Measurements from ENCODE around the gene ARHGAP9. TPM values are rescaled to one million over a fixed set of nuclear protein-coding genes. Genes with fewer than 3 reads are reported as not detected.
A peak's percentile ranks its signal among the peaks of the same experiment; 100 is the strongest.
"Not testable (repeated sequence)": the region's sequence is repeated elsewhere in the genome, so short reads cannot be mapped to it uniquely, and the experiment has no call there.

Gene ARHGAP9
- total RNA-seq, 1 donor from 2014 or later: 102 TPM

DNA sequence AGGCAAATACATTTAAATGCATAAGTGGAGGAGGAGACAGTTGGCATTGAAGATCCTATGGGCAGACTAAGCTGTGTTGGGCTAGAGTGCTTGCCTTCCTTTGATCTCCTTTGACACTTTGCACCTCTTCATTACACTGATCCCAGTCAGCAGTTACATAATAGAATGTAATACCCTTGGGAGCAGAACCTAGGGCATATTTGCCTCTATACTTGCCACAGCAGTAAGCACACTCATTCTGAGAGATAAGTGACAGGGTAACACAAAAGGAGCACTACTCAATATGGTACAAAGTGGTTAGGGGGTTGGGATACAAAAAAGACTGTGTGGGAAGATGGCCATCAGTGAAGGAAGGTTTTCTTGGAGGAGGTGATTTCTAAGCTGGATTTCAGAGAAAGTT lies 17.2 kb upstream of the ARHGAP9 start:
- no peak overlapping the region for H3K4me3 Mint-ChIP-seq
- H3K9me3 Mint-ChIP-seq: no peaks in the 10 kb centered on the region
- no peak for DNase-seq (ENCODE audit: low spot score)
- peak overlapping the region; percentile 10 for H3K27ac Mint-ChIP-seq
- intact Hi-C loops (cut with micrococcal nuclease): no loop called here
- peaks cover 51% of the 10 kb centered on the region for H3K36me3 Mint-ChIP-seq (ENCODE audit: low read depth)
- peaks cover 8% of the 10 kb centered on the region for H3K4me1 Mint-ChIP-seq (ENCODE audit: low read depth)
- H3K27me3 Mint-ChIP-seq (ENCODE audit: insufficient read depth): no peaks in the 10 kb centered on the region

DNA sequence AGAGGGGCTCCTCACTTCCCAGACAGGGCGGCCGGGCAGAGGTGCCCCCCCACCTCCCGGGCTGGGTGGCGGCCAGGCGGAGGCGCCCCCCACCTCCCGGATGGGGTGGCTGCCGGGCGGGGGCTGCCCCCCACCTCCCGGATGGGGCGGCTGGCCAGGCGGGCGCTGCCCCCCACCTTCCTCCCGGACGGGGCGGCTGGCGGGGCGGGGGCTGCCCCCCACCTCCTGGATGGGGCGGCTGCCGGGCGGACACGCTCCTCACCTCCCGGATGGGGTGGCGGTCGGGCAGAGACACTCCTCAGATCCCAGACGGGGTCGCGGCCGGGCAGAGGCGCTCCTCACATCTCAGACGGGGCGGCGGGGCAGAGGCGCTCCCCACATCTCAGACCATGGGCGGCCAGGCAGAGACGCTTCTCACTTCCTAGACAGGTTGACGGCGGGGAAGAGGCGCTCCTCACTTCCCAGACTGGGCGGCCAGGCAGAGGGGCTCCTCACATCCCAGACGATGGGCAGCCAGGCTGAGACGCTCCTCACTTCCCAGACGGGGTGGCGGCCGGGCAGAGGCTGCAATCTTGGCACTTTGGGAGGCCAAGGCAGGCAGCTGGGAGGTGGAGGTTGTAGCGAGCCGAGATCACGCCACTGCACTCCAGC lies 15.5 kb upstream of the ARHGAP9 start:
- H3K4me3 Mint-ChIP-seq; intact Hi-C loops (cut with micrococcal nuclease); H3K27me3 Mint-ChIP-seq (ENCODE audit: insufficient read depth); H3K27ac Mint-ChIP-seq; H3K9me3 Mint-ChIP-seq; DNase-seq (ENCODE audit: low spot score): not testable (repeated sequence)
- peaks cover 16% of the 10 kb centered on the region for H3K4me1 Mint-ChIP-seq (ENCODE audit: low read depth)
- peaks cover 54% of the 10 kb centered on the region for H3K36me3 Mint-ChIP-seq (ENCODE audit: low read depth)

DNA sequence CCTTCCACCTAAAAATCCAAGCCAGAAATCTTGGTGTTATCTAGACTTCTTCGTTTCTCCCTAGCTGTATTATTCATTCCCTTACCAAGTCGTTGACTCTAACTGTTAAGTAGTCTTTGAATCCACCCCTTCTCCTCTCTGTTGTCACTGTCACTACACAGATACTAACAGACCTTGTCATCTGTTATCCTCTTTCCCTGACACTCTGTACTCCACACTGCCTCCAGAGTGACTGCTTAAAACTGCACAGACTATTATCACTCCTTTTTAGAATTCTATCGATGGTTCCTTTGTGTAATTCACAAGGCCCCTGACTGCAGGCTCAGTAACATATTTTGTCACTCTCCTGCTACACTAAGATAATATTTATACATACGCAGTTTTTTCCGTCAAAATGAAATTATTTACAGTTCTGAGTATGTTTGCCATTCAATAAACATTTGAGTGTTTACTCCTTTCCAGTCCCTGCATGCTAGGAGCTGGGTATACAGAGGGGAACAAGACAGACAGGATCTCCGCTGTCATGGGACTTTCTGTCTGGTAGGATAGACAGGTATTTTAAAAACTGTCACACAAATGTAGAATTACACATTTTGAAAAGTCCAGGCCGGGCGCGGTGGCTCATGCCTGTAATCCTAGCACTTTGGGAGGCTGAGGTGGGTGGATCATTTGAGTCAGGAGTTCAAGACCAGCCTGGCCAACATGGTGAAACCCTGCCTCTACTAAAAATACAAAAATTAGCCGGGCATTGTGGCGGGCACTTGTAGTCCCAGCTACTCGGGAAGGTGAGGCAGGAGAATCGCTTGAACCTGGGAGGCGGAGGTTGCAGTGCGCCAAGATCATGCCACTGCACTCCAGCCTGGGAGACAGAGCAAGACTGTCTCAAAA lies 12.0 kb upstream of the ARHGAP9 start:
- peak overlapping the region; percentile 73 for H3K27ac Mint-ChIP-seq
- no peaks in the 10 kb centered on the region for H3K9me3 Mint-ChIP-seq
- intact Hi-C loops (cut with micrococcal nuclease): no loop called here
- no peaks in the 10 kb centered on the region for H3K27me3 Mint-ChIP-seq (ENCODE audit: insufficient read depth)
- H3K4me3 Mint-ChIP-seq: peak overlapping the region; percentile 47
- H3K36me3 Mint-ChIP-seq (ENCODE audit: low read depth): peaks cover 43% of the 10 kb centered on the region
- peaks cover 33% of the 10 kb centered on the region for H3K4me1 Mint-ChIP-seq (ENCODE audit: low read depth)
- DNase-seq (ENCODE audit: low spot score): no peak

DNA sequence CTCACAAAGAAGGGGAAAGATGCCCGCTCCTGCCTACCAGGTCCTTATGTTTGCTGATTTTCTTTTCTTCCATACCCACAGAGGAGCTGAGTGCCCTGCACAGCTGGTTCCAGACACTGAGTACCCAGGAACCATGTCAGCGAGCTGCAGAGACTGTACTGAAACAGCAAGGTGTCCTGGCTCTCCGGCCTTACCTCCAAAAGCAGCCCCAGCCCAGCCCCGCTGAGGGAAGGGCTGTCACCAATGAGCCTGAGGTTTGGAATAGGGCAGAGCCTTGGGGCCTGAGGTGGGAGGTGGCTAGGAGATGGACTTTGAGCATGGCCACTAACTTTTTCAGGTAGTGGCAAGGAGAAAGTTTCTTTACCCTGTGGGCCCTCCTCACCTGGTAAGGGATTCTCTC lies 10.5 kb upstream of the ARHGAP9 start:
- intact Hi-C loops (cut with micrococcal nuclease): no loop called here
- no peak for DNase-seq (ENCODE audit: low spot score)
- H3K36me3 Mint-ChIP-seq (ENCODE audit: low read depth): peaks cover 40% of the 10 kb centered on the region
- H3K27me3 Mint-ChIP-seq (ENCODE audit: insufficient read depth): no peaks in the 10 kb centered on the region
- peaks cover 33% of the 10 kb centered on the region for H3K4me1 Mint-ChIP-seq (ENCODE audit: low read depth)
- H3K4me3 Mint-ChIP-seq: no peak overlapping the region
- no peaks in the 10 kb centered on the region for H3K9me3 Mint-ChIP-seq
- peak overlapping the region; percentile 45 for H3K27ac Mint-ChIP-seq

DNA sequence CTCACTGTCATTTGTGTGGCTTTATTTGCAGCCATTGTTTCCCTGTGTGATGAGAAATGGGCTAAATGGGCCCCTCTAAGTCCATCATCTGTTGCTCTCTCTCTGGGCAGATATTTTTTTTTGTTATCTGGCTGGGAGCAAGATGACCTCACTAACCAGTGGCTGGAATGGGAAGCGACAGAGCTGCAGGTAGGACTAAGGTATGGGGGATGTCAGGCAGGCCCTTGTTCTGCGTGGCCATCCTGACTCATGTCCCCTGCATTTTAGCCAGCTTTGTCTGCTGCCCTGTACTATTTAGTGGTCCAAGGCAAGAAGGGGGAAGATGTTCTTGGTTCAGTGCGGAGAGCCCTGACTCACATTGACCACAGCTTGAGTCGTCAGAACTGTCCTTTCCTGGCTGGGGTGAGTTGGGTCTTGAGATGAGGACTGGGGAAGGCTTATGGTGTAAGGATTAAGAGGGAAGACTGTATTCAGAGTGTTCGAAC lies 9.5 kb upstream of the ARHGAP9 start:
- Mint-ChIP-seq H3K4me3 (peak overlapping the region; percentile 97), H3K9me3 (no peaks in the 10 kb centered on the region), H3K4me1 (ENCODE audit: low read depth) (peaks cover 33% of the 10 kb centered on the region), H3K27ac (peak overlapping the region; percentile 96), H3K36me3 (ENCODE audit: low read depth) (peaks cover 39% of the 10 kb centered on the region), H3K27me3 (ENCODE audit: insufficient read depth) (no peaks in the 10 kb centered on the region)
- no peak for DNase-seq (ENCODE audit: low spot score)
- intact Hi-C loops (cut with micrococcal nuclease): loop anchor here (2.0 kb wide), 1 partner anchor 58 kb away; the partner anchor contains the start of gene R3HDM2

DNA sequence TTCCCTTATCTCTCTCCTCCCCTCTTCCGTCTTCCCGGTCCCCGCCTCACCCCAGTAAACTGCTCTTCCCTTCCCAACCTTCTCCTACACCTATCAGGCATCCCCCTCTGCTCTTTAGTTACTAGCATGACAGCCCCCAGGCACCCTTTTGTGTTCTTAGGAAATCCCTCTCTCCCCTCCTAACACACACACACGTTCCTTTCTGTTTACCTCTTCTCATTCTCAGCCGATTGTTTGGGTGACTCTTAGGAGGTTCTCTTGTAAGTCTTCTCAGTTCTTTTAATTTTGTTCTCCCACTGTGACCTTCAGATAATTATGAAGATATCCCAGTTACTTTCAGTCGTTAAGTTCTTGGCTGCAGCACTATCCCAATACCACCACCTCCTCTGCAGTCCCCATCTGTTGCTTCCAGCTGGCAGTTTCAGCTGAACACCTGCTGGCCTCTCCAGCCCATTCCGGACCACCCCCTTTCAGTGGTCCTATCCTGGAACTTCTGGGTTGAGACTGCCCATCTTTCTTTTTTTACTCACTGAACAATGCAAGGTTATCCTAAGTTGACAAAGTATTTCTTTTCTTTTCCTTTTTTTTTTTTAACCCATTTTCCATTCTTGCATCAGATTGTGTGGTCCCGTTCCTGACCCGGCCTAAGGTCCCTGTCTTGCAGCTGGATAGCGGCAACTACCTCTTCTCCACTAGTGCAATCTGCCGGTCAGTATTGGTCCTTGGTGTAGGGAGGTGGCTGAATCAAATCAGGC lies 8.9 kb upstream of the ARHGAP9 start:
- intact Hi-C loops (cut with micrococcal nuclease): loop anchor here (1.0 to 2.0 kb wide), 2 partner anchors 32 to 58 kb away; partner anchors contain the start of genes DDIT3 and R3HDM2
- H3K4me1 Mint-ChIP-seq (ENCODE audit: low read depth): peaks cover 33% of the 10 kb centered on the region
- DNase-seq (ENCODE audit: low spot score): no peak
- peak overlapping the region; percentile 96 for H3K27ac Mint-ChIP-seq
- H3K36me3 Mint-ChIP-seq (ENCODE audit: low read depth): peaks cover 39% of the 10 kb centered on the region
- no peaks in the 10 kb centered on the region for H3K27me3 Mint-ChIP-seq (ENCODE audit: insufficient read depth)
- H3K4me3 Mint-ChIP-seq: peak overlapping the region; percentile 97
- no peaks in the 10 kb centered on the region for H3K9me3 Mint-ChIP-seq

DNA sequence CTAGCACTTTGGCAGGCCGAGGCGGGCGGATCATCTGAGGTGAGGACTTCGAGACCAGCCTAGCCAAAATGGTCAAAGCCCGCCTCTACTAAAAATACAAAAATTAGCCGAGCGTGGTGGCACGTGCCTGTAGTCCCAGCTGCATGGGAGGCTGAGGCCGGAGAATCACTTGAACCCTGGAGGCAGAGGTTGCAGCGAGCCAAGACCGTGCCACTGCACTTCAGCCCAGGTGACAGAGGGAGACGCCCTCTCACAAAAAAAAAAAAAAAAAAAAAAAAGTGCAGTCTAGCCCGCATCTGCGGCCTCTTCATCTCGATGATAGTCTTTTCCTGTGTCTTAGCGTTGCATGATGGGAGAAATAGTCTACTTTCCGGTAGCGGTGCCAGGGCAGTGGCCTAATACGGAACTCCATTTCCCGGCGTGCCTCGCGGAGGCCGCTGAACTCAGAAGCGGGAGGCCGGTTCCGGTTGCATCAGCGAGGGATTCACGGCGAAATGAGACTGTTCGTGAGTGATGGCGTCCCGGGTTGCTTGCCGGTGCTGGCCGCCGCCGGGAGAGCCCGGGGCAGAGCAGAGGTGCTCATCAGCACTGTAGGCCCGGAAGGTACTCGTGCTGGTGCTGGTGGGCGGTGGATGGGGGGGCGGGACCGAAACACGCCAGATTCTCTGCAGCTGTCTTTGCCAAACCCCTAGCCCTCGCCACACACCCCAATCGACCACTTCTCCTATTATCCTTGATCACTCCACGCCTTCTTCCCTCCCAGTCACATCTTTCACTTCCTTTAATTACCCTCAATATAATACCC lies 8.1 kb upstream of the ARHGAP9 start, which contains the start of gene MARS1:
MARS1 (plus strand) TSS at position 472 of the 805 bp plus-strand sequence; CDS start at position 495, 23 bp downstream.
- Mint-ChIP-seq H3K4me3 (peak within 1 kb of the TSS; percentile 97), H3K4me1 (ENCODE audit: low read depth) (peaks cover 33% of the 10 kb centered on the region), H3K9me3 (no peaks in the 10 kb centered on the region), H3K27me3 (ENCODE audit: insufficient read depth) (no peaks in the 10 kb centered on the region), H3K36me3 (ENCODE audit: low read depth) (peaks cover 36% of the 10 kb centered on the region), H3K27ac (peak within 1 kb of the TSS; percentile 96)
- peak; percentile 91 for DNase-seq (ENCODE audit: low spot score)
- intact Hi-C loops (cut with micrococcal nuclease): loop anchor here (1.0 to 2.0 kb wide), 5 partner anchors 9 to 60 kb away; partner anchors contain the start of genes DCTN2, DDIT3, GLI1 and R3HDM2

DNA sequence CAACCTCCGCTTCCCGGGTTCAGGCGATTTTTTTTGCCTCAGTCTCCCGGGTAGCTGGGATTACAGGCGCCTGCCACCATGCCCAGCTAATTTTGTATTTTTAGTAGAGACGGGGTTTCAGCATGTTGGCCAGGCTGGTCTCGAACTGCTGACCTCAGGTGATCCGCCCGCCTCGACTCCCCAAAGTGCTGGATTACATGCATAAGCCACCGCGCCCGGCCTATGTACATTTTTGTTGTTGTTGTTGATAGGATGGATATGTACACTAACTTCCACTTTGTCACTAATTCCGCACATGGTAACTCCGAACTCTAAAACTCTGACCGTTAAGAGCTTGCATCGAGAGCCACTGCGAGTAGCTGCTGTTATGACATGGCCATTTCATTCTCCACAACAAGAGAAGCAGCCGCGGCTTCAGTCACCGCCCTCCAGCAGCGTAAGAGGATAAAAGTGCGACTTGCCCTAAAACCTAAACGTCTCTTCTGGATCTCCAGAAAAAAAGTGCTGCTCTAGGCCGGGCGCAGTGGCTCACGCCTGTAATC lies 7.5 kb upstream of the ARHGAP9 start:
- Mint-ChIP-seq H3K9me3 (no peaks in the 10 kb centered on the region), H3K4me1 (ENCODE audit: low read depth) (peaks cover 33% of the 10 kb centered on the region), H3K27ac (no peak overlapping the region), H3K4me3 (peak overlapping the region; percentile 97), H3K27me3 (ENCODE audit: insufficient read depth) (no peaks in the 10 kb centered on the region), H3K36me3 (ENCODE audit: low read depth) (peaks cover 31% of the 10 kb centered on the region)
- no peak for DNase-seq (ENCODE audit: low spot score)
- intact Hi-C loops (cut with micrococcal nuclease): loop anchor here (1.0 kb wide), 3 partner anchors 9 to 60 kb away; partner anchors contain the start of genes DCTN2 and GLI1

DNA sequence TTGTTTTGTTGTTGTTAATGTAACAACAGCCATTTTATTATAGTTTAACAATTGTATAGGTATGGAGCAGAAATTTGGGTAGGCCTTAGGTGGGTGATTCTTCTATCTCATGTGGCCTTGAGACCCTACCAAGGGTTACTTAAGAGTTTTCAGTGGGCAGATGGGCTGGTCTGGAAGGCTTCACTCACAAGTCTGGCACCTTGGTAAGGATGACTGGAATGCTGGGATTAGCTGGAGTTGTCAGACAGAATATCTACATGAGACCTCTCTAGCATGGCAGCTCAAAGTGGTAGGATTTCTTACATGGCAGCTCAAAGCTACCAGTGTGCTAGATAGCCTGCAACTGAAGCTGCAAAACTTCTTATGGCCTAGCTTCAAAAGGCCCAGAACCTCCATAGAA lies 6.0 kb upstream of the ARHGAP9 start:
- Mint-ChIP-seq H3K27me3 (ENCODE audit: insufficient read depth) (no peaks in the 10 kb centered on the region), H3K9me3 (no peaks in the 10 kb centered on the region), H3K4me3 (no peak overlapping the region), H3K4me1 (ENCODE audit: low read depth) (peaks cover 32% of the 10 kb centered on the region), H3K27ac (no peak overlapping the region), H3K36me3 (ENCODE audit: low read depth) (peaks cover 22% of the 10 kb centered on the region)
- intact Hi-C loops (cut with micrococcal nuclease): no loop called here
- no peak for DNase-seq (ENCODE audit: low spot score)

DNA sequence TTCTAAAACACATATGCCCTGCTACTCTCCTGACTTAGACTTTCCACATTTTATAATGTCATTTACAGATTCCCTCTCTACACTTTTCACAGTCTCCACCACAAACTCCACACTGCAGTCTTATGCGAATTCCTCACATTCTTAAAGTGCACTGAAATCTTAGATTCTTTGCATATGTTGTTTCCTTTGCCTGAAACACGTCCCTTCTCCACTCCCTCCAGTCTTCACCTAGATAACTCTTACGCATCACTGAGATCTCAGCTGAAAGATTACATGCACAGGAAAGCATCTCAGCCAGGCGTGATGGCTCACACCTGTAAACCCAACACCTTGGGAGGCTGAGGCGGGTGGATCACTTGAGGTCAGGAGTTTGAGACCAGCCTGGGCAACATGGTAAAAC lies 3.8 kb upstream of the ARHGAP9 start:
- H3K9me3 Mint-ChIP-seq: no peaks in the 10 kb centered on the region
- intact Hi-C loops (cut with micrococcal nuclease): no loop called here
- DNase-seq (ENCODE audit: low spot score): no peak
- peaks cover 13% of the 10 kb centered on the region for H3K36me3 Mint-ChIP-seq (ENCODE audit: low read depth)
- no peak overlapping the region for H3K4me3 Mint-ChIP-seq
- H3K4me1 Mint-ChIP-seq (ENCODE audit: low read depth): peaks cover 37% of the 10 kb centered on the region
- H3K27ac Mint-ChIP-seq: peak overlapping the region; percentile 3
- H3K27me3 Mint-ChIP-seq (ENCODE audit: insufficient read depth): no peaks in the 10 kb centered on the region

DNA sequence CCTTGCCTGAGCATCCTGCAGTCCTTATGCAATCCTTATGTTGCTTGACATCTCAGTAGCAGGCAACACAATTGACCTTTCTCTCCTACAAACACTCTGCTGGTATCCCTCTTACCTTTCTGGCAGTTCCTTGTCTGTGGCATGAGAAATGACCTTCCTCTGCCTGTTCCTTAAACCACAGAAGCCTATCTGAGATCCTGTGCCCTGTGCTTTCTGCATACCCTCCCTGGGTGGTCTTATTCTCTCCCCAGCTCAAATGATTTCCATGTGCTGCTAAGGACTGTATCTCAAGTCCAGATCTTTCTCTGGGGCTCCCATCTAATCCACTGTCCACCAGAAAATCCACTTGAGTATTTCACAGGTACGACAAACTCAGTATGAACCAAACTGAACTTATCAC lies 2.0 kb upstream of the ARHGAP9 start:
- no peaks in the 10 kb centered on the region for H3K27me3 Mint-ChIP-seq (ENCODE audit: insufficient read depth)
- H3K9me3 Mint-ChIP-seq: no peaks in the 10 kb centered on the region
- no peak overlapping the region for H3K4me3 Mint-ChIP-seq
- peaks cover 14% of the 10 kb centered on the region for H3K36me3 Mint-ChIP-seq (ENCODE audit: low read depth)
- H3K27ac Mint-ChIP-seq: peak overlapping the region; percentile 32
- H3K4me1 Mint-ChIP-seq (ENCODE audit: low read depth): peaks cover 37% of the 10 kb centered on the region
- intact Hi-C loops (cut with micrococcal nuclease): no loop called here
- DNase-seq (ENCODE audit: low spot score): no peak
